ENCODE measurements around the gene ACOT6.

The ACOT6 gene

DNA sequence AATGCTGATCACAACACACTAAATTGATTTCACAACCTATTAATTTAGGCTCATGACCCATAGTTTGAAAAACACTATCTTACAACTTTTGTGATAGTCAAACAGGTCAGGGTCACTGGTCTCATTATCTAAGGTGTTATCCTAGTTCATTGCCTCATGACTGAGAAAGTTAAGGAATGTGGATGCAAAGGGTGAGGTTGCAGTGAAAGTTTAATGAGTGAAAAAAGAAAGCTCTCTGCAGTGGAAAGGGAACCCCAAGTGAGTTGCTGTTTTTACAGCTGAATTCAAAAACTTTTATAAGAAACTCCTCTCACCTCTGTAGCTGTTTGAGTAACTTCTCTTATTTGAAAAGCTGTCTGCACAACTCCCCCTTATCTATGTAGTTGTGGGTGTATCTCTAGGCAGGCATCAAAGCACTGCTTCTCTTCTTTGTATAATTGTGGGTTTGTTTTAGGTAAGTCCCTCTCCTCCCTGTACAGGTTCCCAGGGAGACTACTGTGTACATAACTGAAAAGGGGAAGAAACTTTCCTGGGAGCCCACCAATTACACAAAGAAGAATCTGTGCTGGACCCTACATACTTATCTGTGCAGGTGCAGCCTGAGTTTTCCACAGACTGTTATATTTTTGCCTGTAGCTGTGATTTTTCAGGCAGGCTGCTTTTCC, 51.4 kb downstream of the ACOT6 start:
- no peak for DNase-seq (ENCODE audit: low read depth, low spot score)
- ChIA-PET POLR2A (interaction anchor here (1.3 kb wide), 1 partner anchor 23 kb away, joined by 3 read pairs; no protein-coding TSS in a partner anchor), CTCF (interaction anchor here (0.8 to 5.8 kb wide), 7 partner anchors 8 to 155 kb away, joined by 3 to 31 read pairs (median 7); no protein-coding TSS in a partner anchor)
- no peak for TF ChIP-seq CTCF (IDR thresholded peaks at IDR 0.05; ENCODE audit: insufficient read depth, low read length, missing control alignments)
- H3K4me3 ChIP-seq (ENCODE audit: low read depth, low read length), result no peak overlapping the region

- no peak overlapping the region for H3K4me3 ChIP-seq (ENCODE audit: low read depth, low read length)
- DNase-seq (ENCODE audit: low read depth, low spot score), result no peak
- CTCF ChIA-PET, result interaction anchor here (5.8 kb wide), 1 partner anchor 10 kb away, joined by 31 read pairs; no protein-coding TSS in a partner anchor
- POLR2A ChIA-PET, result no interaction called here
- no peak for TF ChIP-seq CTCF (IDR thresholded peaks at IDR 0.05; ENCODE audit: insufficient read depth, low read length, missing control alignments)
Measured at GRCh38 chr14:73665130-73665529, 52.8 kb downstream of the ACOT6 start.

DNA sequence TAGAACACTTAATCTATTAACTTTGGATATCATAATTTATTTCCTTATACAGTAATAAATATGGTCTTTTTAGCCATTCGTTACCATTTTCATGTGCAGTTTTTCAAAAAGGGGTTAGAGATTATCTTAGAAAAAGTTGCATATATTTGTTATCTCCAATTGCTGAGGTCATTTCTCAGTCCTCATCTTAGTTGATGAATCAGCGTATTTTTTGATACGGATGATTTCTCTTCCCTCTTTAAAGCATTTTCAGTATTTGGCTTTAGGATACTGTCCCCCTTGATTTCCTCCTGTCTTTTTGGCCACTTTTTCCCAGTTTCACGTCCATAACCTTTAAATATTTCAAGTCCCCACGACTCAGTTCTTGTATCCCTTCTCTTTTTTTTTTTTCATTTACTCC, 54.3 kb downstream of the ACOT6 start:
- no peak for DNase-seq (ENCODE audit: low read depth, low spot score)
- ChIA-PET POLR2A (no interaction called here), CTCF (interaction anchor here (1.0 kb wide), 1 partner anchor 17 kb away, joined by 3 read pairs; no protein-coding TSS in a partner anchor)

GRCh38 chr14:73667854-73668253, 55.5 kb downstream of the ACOT6 start:
- ChIA-PET CTCF (no interaction called here), POLR2A (no interaction called here)
- H3K4me3 ChIP-seq (ENCODE audit: low read depth, low read length), result no peak overlapping the region
- TF ChIP-seq CTCF (IDR thresholded peaks at IDR 0.05; ENCODE audit: insufficient read depth, low read length, missing control alignments), result no peak
- DNase-seq (ENCODE audit: low read depth, low spot score), result no peak

More for the DNA sequence above, 54.3 kb downstream of the ACOT6 start:
- no peak for TF ChIP-seq CTCF (IDR thresholded peaks at IDR 0.05; ENCODE audit: insufficient read depth, low read length, missing control alignments)
- no peak overlapping the region for H3K4me3 ChIP-seq (ENCODE audit: low read depth, low read length)
